ENCODE data around the gene WAPL. TPM values are rescaled to one million over a fixed set of nuclear protein-coding genes. Genes with fewer than 3 reads are reported as not detected.

The WAPL gene
- total and polyA plus RNA-seq, 2 of the 13 experiments (the other 11 are each of a cell fraction or from before 2014, with no cell fraction given): 13.2 to 43.5 TPM

- 0 out of 2 replicates have a peak, but pooled peaks have one; percentile 69 for TF ChIP-seq ZHX1 (CRISPR knock-in tag; IDR thresholded peaks at IDR 0.05; ENCODE audit: low read depth)
- TF ChIP-seq ZNF710 (CRISPR knock-in tag; IDR thresholded peaks at IDR 0.05; ENCODE audit: borderline replicate concordance): no peak
- no peak for TF ChIP-seq ZBTB4 (CRISPR knock-in tag; IDR thresholded peaks at IDR 0.05; ENCODE audit: borderline replicate concordance)
- TF ChIP-seq, protein P1, sequence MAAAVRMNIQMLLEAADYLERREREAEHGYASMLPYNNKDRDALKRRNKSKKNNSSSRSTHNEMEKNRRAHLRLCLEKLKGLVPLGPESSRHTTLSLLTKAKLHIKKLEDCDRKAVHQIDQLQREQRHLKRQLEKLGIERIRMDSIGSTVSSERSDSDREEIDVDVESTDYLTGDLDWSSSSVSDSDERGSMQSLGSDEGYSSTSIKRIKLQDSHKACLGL (CRISPR knock-in tag; IDR thresholded peaks at IDR 0.05): peak; percentile 75
- TF ChIP-seq ZFP91 (CRISPR knock-in tag; IDR thresholded peaks at IDR 0.05; ENCODE audit: borderline replicate concordance): peak; percentile 94
- no peak for TF ChIP-seq ZFP82 (CRISPR knock-in tag; IDR thresholded peaks at IDR 0.05; ENCODE audit: borderline replicate concordance)
- TF ChIP-seq, protein P2, sequence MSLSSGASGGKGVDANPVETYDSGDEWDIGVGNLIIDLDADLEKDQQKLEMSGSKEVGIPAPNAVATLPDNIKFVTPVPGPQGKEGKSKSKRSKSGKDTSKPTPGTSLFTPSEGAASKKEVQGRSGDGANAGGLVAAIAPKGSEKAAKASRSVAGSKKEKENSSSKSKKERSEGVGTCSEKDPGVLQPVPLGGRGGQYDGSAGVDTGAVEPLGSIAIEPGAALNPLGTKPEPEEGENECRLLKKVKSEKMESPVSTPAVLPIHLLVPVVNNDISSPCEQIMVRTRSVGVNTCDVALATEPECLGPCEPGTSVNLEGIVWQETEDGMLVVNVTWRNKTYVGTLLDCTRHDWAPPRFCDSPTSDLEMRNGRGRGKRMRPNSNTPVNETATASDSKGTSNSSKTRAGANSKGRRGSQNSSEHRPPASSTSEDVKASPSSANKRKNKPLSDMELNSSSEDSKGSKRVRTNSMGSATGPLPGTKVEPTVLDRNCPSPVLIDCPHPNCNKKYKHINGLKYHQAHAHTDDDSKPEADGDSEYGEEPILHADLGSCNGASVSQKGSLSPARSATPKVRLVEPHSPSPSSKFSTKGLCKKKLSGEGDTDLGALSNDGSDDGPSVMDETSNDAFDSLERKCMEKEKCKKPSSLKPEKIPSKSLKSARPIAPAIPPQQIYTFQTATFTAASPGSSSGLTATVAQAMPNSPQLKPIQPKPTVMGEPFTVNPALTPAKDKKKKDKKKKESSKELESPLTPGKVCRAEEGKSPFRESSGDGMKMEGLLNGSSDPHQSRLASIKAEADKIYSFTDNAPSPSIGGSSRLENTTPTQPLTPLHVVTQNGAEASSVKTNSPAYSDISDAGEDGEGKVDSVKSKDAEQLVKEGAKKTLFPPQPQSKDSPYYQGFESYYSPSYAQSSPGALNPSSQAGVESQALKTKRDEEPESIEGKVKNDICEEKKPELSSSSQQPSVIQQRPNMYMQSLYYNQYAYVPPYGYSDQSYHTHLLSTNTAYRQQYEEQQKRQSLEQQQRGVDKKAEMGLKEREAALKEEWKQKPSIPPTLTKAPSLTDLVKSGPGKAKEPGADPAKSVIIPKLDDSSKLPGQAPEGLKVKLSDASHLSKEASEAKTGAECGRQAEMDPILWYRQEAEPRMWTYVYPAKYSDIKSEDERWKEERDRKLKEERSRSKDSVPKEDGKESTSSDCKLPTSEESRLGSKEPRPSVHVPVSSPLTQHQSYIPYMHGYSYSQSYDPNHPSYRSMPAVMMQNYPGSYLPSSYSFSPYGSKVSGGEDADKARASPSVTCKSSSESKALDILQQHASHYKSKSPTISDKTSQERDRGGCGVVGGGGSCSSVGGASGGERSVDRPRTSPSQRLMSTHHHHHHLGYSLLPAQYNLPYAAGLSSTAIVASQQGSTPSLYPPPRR (CRISPR knock-in tag; IDR thresholded peaks at IDR 0.05; ENCODE audit: borderline replicate concordance): no peak
- no peak for TF ChIP-seq IKZF1 (IDR thresholded peaks at IDR 0.05)
- peak; percentile 49 for TF ChIP-seq IKZF4 (CRISPR knock-in tag; IDR thresholded peaks at IDR 0.05; ENCODE audit: borderline replicate concordance, low read depth, not compliant biosample characterization)
- no peak for TF ChIP-seq ARNT (IDR thresholded peaks at IDR 0.05)
- no peak for TF ChIP-seq ZFP1 (CRISPR knock-in tag; IDR thresholded peaks at IDR 0.05)
- no peak for TF ChIP-seq CBX1 (IDR thresholded peaks at IDR 0.05; ENCODE audit: low read depth)
These were observed 13.7 kb upstream of the WAPL start (continued) for GRCh38 chr10:86535132-86535882.
